ENCODE results near the gene PGK1.
A peak's percentile ranks its signal among the peaks of the same experiment; 100 is the strongest.
"Not testable (repeated sequence)": the region's sequence is repeated elsewhere in the genome, so short reads cannot be mapped to it uniquely, and the experiment has no call there.

The PGK1 gene

GRCh38 chrX:78116365-78116764, 12.3 kb downstream of the PGK1 start:
- no peak for DNase-seq (ENCODE audit: low read depth, low spot score)

GRCh38 chrX:78116766-78117165, 12.7 kb downstream of the PGK1 start:
- DNase-seq (ENCODE audit: low read depth, low spot score), result no peak

- DNase-seq (ENCODE audit: low read depth, low spot score), result no peak
Observed at GRCh38 chrX:78118628-78119027, 14.6 kb downstream of the PGK1 start.

GRCh38 chrX:78119521-78120227, 15.6 kb downstream of the PGK1 start:
- DNase-seq (ENCODE audit: low read depth, low spot score), result no peak

GRCh38 chrX:78123190-78123589, 19.1 kb downstream of the PGK1 start:
- DNase-seq (ENCODE audit: low read depth, low spot score), result no peak

GRCh38 chrX:78124307-78124706, 20.3 kb downstream of the PGK1 start:
- no peak for DNase-seq (ENCODE audit: low read depth, low spot score)

- no peak for DNase-seq (ENCODE audit: low read depth, low spot score)
Observed at GRCh38 chrX:78125148-78125547, 21.1 kb downstream of the PGK1 start.

- not testable (repeated sequence) for DNase-seq (ENCODE audit: low read depth, low spot score)
Observed at GRCh38 chrX:78125781-78126180, 21.7 kb downstream of the PGK1 start.

GRCh38 chrX:78129714-78130113, 25.7 kb downstream of the PGK1 start:
- DNase-seq (ENCODE audit: low read depth, low spot score), result no peak

GRCh38 chrX:78130396-78130795, 26.3 kb downstream of the PGK1 start:
- DNase-seq (ENCODE audit: low read depth, low spot score), result no peak

- no peak for DNase-seq (ENCODE audit: low read depth, low spot score)
Observed at GRCh38 chrX:78131117-78131516, 27.1 kb downstream of the PGK1 start.

- DNase-seq (ENCODE audit: low read depth, low spot score), result no peak
Observed at GRCh38 chrX:78133238-78133960, 29.4 kb downstream of the PGK1 start.

GRCh38 chrX:78139160-78140123, 35.4 kb downstream of the PGK1 start, which contains the start of gene TAF9B:
TAF9B (minus strand) TSS chrX:78139650; CDS start chrX:78139611, 39 bp downstream.
- DNase-seq (ENCODE audit: low read depth, low spot score), result peak; percentile 30

GRCh38 chrX:78140206-78140605, 36.2 kb downstream of the PGK1 start:
- no peak for DNase-seq (ENCODE audit: low read depth, low spot score)

GRCh38 chrX:78147002-78147540, 43.0 kb downstream of the PGK1 start:
- DNase-seq (ENCODE audit: low read depth, low spot score), result not testable (repeated sequence)

GRCh38 chrX:78157373-78157772, 53.3 kb downstream of the PGK1 start:
- not testable (repeated sequence) for DNase-seq (ENCODE audit: low read depth, low spot score)

- not testable (repeated sequence) for DNase-seq (ENCODE audit: low read depth, low spot score)
Observed at GRCh38 chrX:78157846-78158245, 53.8 kb downstream of the PGK1 start.

GRCh38 chrX:78160711-78161110, 56.7 kb downstream of the PGK1 start:
- not testable (repeated sequence) for DNase-seq (ENCODE audit: low read depth, low spot score)

- not testable (repeated sequence) for DNase-seq (ENCODE audit: low read depth, low spot score)
Observed at GRCh38 chrX:78163175-78163574, 59.1 kb downstream of the PGK1 start.

GRCh38 chrX:78165425-78165824, 61.4 kb downstream of the PGK1 start:
- no peak for DNase-seq (ENCODE audit: low read depth, low spot score)

GRCh38 chrX:78168065-78168464, 64.0 kb downstream of the PGK1 start:
- DNase-seq (ENCODE audit: low read depth, low spot score), result no peak

Data from iPS DF 19.7 (cell line).